Activated T-cell treated with anti-CD3 and anti-CD28 coated beads, Interleukin-2, amount 50 U/mL, for 4 hours (primary cell): ENCODE measurements around the gene ANKRD55. TPM values are rescaled to one million over a fixed set of nuclear protein-coding genes. Genes with fewer than 3 reads are reported as not detected.
A peak's percentile ranks its signal among the peaks of the same experiment; 100 is the strongest.
"Not testable (repeated sequence)": the region's sequence is repeated elsewhere in the genome, so short reads cannot be mapped to it uniquely, and the experiment has no call there.

Experiments
- ATAC-seq, 2 donors: fragments of 200-7000 bp; cut with Tn5 transposase; one replicate each; pipeline ENCODE4 v1.10.0; 2021
- DNase-seq: peaks from one replicate; pipeline ENCODE4 v3.0.0-alpha.2; 2020
- H3K27me3 Mint-ChIP-seq: one replicate; pipeline ENCODE4 v1.8.0; 2021; ENCODE audit warnings: low read depth, mixed read lengths
- H3K36me3 Mint-ChIP-seq: one replicate; pipeline ENCODE4 v1.8.0; 2022; ENCODE audit warnings: mixed read lengths; ENCODE audit not compliant: insufficient read depth
- H3K4me1 Mint-ChIP-seq: one replicate; pipeline ENCODE4 v1.8.0; 2021; ENCODE audit warnings: low read depth, mixed read lengths
- H3K4me3 Mint-ChIP-seq: one replicate; pipeline ENCODE4 v1.8.0; 2021; ENCODE audit warnings: mild to moderate bottlenecking, moderate library complexity, mixed read lengths
- H3K9me3 Mint-ChIP-seq: one replicate; pipeline ENCODE4 v1.8.0; 2021; ENCODE audit warnings: mixed read lengths
- total RNA-seq, 3 donors: library from RNA; stranded (reverse); gene quantifications; one replicate each; pipeline ENCODE4 v1.2.1, GENCODE V29; 2021

Gene ANKRD55
- total RNA-seq, 3 donors from 2014 or later, result 0.21 to 0.22 TPM; not detected in 1

- H3K27me3 Mint-ChIP-seq, result no peaks in the 10 kb centered on the region
- no peak for DNase-seq
- no peak overlapping the region for H3K4me3 Mint-ChIP-seq
- no peak for ATAC-seq
- peaks cover 2% of the 10 kb centered on the region for H3K36me3 Mint-ChIP-seq
- no peaks in the 10 kb centered on the region for H3K9me3 Mint-ChIP-seq
- peaks cover 5% of the 10 kb centered on the region for H3K4me1 Mint-ChIP-seq
These were observed 25.6 kb downstream of the ANKRD55 start for GRCh38 chr5:56207537-56207936.

GRCh38 chr5:56206126-56206910 is 26.8 kb downstream of the ANKRD55 start:
- H3K36me3 Mint-ChIP-seq, result peaks cover 2% of the 10 kb centered on the region

GRCh38 chr5:56203936-56204335 is 29.2 kb downstream of the ANKRD55 start:
- DNase-seq, H3K9me3 Mint-ChIP-seq, ATAC-seq: not testable (repeated sequence)

More at GRCh38 chr5:56206126-56206910, 26.8 kb downstream of the ANKRD55 start:
- H3K4me1 Mint-ChIP-seq, result peaks cover 15% of the 10 kb centered on the region
- no peak for DNase-seq
- H3K4me3 Mint-ChIP-seq, result no peak overlapping the region
- no peaks in the 10 kb centered on the region for H3K9me3 Mint-ChIP-seq
- ATAC-seq, result no peak
- no peaks in the 10 kb centered on the region for H3K27me3 Mint-ChIP-seq

GRCh38 chr5:56202483-56202882 is 30.6 kb downstream of the ANKRD55 start:
- Mint-ChIP-seq H3K36me3 (peaks cover 2% of the 10 kb centered on the region), H3K27me3 (no peaks in the 10 kb centered on the region), H3K4me3 (no peak overlapping the region), H3K9me3 (no peaks in the 10 kb centered on the region), H3K4me1 (peaks cover 22% of the 10 kb centered on the region)
- no peak for ATAC-seq
- no peak for DNase-seq

More at GRCh38 chr5:56203936-56204335, 29.2 kb downstream of the ANKRD55 start:
- H3K4me1 Mint-ChIP-seq, result peaks cover 22% of the 10 kb centered on the region
- not testable (repeated sequence) for H3K4me3 Mint-ChIP-seq, H3K36me3 Mint-ChIP-seq, H3K27me3 Mint-ChIP-seq

GRCh38 chr5:56201762-56202261 is 31.3 kb downstream of the ANKRD55 start:
- not testable (repeated sequence) for ATAC-seq

GRCh38 chr5:56200971-56201666 is 32.0 kb downstream of the ANKRD55 start:
- H3K36me3 Mint-ChIP-seq, result peaks cover 2% of the 10 kb centered on the region
- H3K4me3 Mint-ChIP-seq, result no peak overlapping the region
- DNase-seq (peak; percentile 57), ATAC-seq (peak; percentile 98)
- H3K4me1 Mint-ChIP-seq, result peaks cover 22% of the 10 kb centered on the region
- H3K9me3 Mint-ChIP-seq, result no peaks in the 10 kb centered on the region
- no peaks in the 10 kb centered on the region for H3K27me3 Mint-ChIP-seq

More at GRCh38 chr5:56201762-56202261, 31.3 kb downstream of the ANKRD55 start:
- H3K36me3 Mint-ChIP-seq, H3K9me3 Mint-ChIP-seq, DNase-seq, H3K27me3 Mint-ChIP-seq, H3K4me3 Mint-ChIP-seq: not testable (repeated sequence)
- peaks cover 22% of the 10 kb centered on the region for H3K4me1 Mint-ChIP-seq

- no peak for DNase-seq
- ATAC-seq, result no peak
- no peaks in the 10 kb centered on the region for H3K36me3 Mint-ChIP-seq
- peaks cover 7% of the 10 kb centered on the region for H3K4me1 Mint-ChIP-seq
- H3K4me3 Mint-ChIP-seq, result no peak overlapping the region
- no peaks in the 10 kb centered on the region for H3K9me3 Mint-ChIP-seq
- no peaks in the 10 kb centered on the region for H3K27me3 Mint-ChIP-seq
These were observed 38.1 kb downstream of the ANKRD55 start for GRCh38 chr5:56195016-56195415.

GRCh38 chr5:56192246-56192645 is 40.9 kb downstream of the ANKRD55 start:
- Mint-ChIP-seq H3K4me1 (peaks cover 8% of the 10 kb centered on the region), H3K4me3 (no peak overlapping the region), H3K9me3 (peaks cover 3% of the 10 kb centered on the region), H3K27me3 (no peaks in the 10 kb centered on the region), H3K36me3 (no peaks in the 10 kb centered on the region)
- DNase-seq (no peak), ATAC-seq (no peak)

GRCh38 chr5:56191656-56192055 is 41.5 kb downstream of the ANKRD55 start:
- no peak overlapping the region for H3K4me3 Mint-ChIP-seq

GRCh38 chr5:56190497-56190896 is 42.6 kb downstream of the ANKRD55 start:
- peak; percentile 8 for DNase-seq
- H3K4me1 Mint-ChIP-seq, result peaks cover 8% of the 10 kb centered on the region
- no peaks in the 10 kb centered on the region for H3K27me3 Mint-ChIP-seq
- peaks cover 3% of the 10 kb centered on the region for H3K9me3 Mint-ChIP-seq
- H3K36me3 Mint-ChIP-seq, result no peaks in the 10 kb centered on the region
- peak in 1 of 2 donors; percentile 37 for ATAC-seq
- H3K4me3 Mint-ChIP-seq, result no peak overlapping the region

More at GRCh38 chr5:56191656-56192055, 41.5 kb downstream of the ANKRD55 start:
- DNase-seq (no peak), ATAC-seq (no peak)
- Mint-ChIP-seq H3K9me3 (peaks cover 3% of the 10 kb centered on the region), H3K4me1 (peaks cover 8% of the 10 kb centered on the region), H3K27me3 (no peaks in the 10 kb centered on the region), H3K36me3 (no peaks in the 10 kb centered on the region)

GRCh38 chr5:56185768-56186311 is 47.3 kb downstream of the ANKRD55 start:
- Mint-ChIP-seq H3K36me3 (no peaks in the 10 kb centered on the region), H3K9me3 (peaks cover 3% of the 10 kb centered on the region), H3K4me1 (peaks cover 8% of the 10 kb centered on the region), H3K4me3 (no peak overlapping the region), H3K27me3 (no peaks in the 10 kb centered on the region)
- ATAC-seq (no peak), DNase-seq (no peak)

- peak in 1 of 2 donors; percentile 7 for ATAC-seq
These were observed 49.6 kb downstream of the ANKRD55 start for GRCh38 chr5:56183506-56183905.

GRCh38 chr5:56179442-56179841 is 53.7 kb downstream of the ANKRD55 start:
- no peaks in the 10 kb centered on the region for H3K36me3 Mint-ChIP-seq
- DNase-seq (no peak), ATAC-seq (no peak)
- no peak overlapping the region for H3K4me3 Mint-ChIP-seq
- H3K9me3 Mint-ChIP-seq, result no peaks in the 10 kb centered on the region
- peaks cover 3% of the 10 kb centered on the region for H3K4me1 Mint-ChIP-seq
- no peaks in the 10 kb centered on the region for H3K27me3 Mint-ChIP-seq

More at GRCh38 chr5:56183506-56183905, 49.6 kb downstream of the ANKRD55 start:
- H3K9me3 Mint-ChIP-seq, result no peaks in the 10 kb centered on the region
- no peaks in the 10 kb centered on the region for H3K4me1 Mint-ChIP-seq
- no peak overlapping the region for H3K4me3 Mint-ChIP-seq
- H3K27me3 Mint-ChIP-seq, result no peaks in the 10 kb centered on the region
- DNase-seq, result no peak
- no peaks in the 10 kb centered on the region for H3K36me3 Mint-ChIP-seq

GRCh38 chr5:56178823-56179222 is 54.3 kb downstream of the ANKRD55 start:
- H3K4me1 Mint-ChIP-seq, result peaks cover 3% of the 10 kb centered on the region
- no peak overlapping the region for H3K4me3 Mint-ChIP-seq
- no peaks in the 10 kb centered on the region for H3K27me3 Mint-ChIP-seq
- no peaks in the 10 kb centered on the region for H3K36me3 Mint-ChIP-seq
- H3K9me3 Mint-ChIP-seq, result no peaks in the 10 kb centered on the region
- no peak for ATAC-seq
- no peak for DNase-seq
